ENCODE data around the gene SURF6.
"Not testable (repeated sequence)": the region's sequence is repeated elsewhere in the genome, so short reads cannot be mapped to it uniquely, and the experiment has no call there.

Gene SURF6

GRCh38 chr9:133380734-133381133, 44.7 kb upstream of the SURF6 start:
- no peaks in the 10 kb centered on the region for H3K27me3 ChIP-seq
- peaks cover 15 to 20% of the 10 kb centered on the region in 2 experiments for H3K4me1 ChIP-seq (ENCODE audit: control insufficient read depth in 1 of 2, insufficient read depth in 1 of 2, low read depth in 1 of 2, low read length in 1 of 2)
- no peak overlapping the region for H3K27ac ChIP-seq
- no peak overlapping the region for H3K4me3 ChIP-seq (ENCODE audit: low read depth in 1 of 2, low read length in 1 of 2)
- TF ChIP-seq CTCF (IDR thresholded peaks at IDR 0.05) = no peak
- no peaks in the 10 kb centered on the region for H3K36me3 ChIP-seq
- H3K9me3 ChIP-seq = no peaks in the 10 kb centered on the region

- Histone ChIP-seq H3K36me3 (no peaks in the 10 kb centered on the region), H3K4me1 (ENCODE audit: control insufficient read depth in 1 of 2, insufficient read depth in 1 of 2, low read depth in 1 of 2, low read length in 1 of 2) (peaks cover 25 to 31% of the 10 kb centered on the region in 2 experiments), H3K27me3 (no peaks in the 10 kb centered on the region), H3K4me3 (ENCODE audit: low read depth in 1 of 2, low read length in 1 of 2) (no peak overlapping the region), H3K27ac (no peak overlapping the region), H3K9me3 (no peaks in the 10 kb centered on the region)
- no peak for TF ChIP-seq CTCF (IDR thresholded peaks at IDR 0.05)
Measured at GRCh38 chr9:133379153-133380086, 43.4 kb upstream of the SURF6 start.

- Histone ChIP-seq H3K9me3 (no peaks in the 10 kb centered on the region), H3K27me3 (no peaks in the 10 kb centered on the region), H3K4me3 (ENCODE audit: low read depth in 1 of 2, low read length in 1 of 2) (no peak overlapping the region), H3K36me3 (no peaks in the 10 kb centered on the region), H3K27ac (no peak overlapping the region), H3K4me1 (ENCODE audit: control insufficient read depth in 1 of 2, insufficient read depth in 1 of 2, low read depth in 1 of 2, low read length in 1 of 2) (peaks cover 31 to 37% of the 10 kb centered on the region in 2 experiments)
- TF ChIP-seq CTCF (IDR thresholded peaks at IDR 0.05) = no peak
Measured at GRCh38 chr9:133378408-133378962, 42.5 kb upstream of the SURF6 start.

GRCh38 chr9:133377721-133378216, 41.8 kb upstream of the SURF6 start:
- no peak for TF ChIP-seq CTCF (IDR thresholded peaks at IDR 0.05)

GRCh38 chr9:133377280-133377679, 41.3 kb upstream of the SURF6 start:
- not testable (repeated sequence) for H3K27ac ChIP-seq; H3K4me3 ChIP-seq (ENCODE audit: low read depth in 1 of 2, low read length in 1 of 2); H3K36me3 ChIP-seq; H3K27me3 ChIP-seq; H3K9me3 ChIP-seq
- peaks cover 31 to 37% of the 10 kb centered on the region in 2 experiments for H3K4me1 ChIP-seq (ENCODE audit: control insufficient read depth in 1 of 2, insufficient read depth in 1 of 2, low read depth in 1 of 2, low read length in 1 of 2)

More at GRCh38 chr9:133377721-133378216, 41.8 kb upstream of the SURF6 start:
- Histone ChIP-seq H3K4me3 (ENCODE audit: low read depth in 1 of 2, low read length in 1 of 2) (no peak overlapping the region), H3K4me1 (ENCODE audit: control insufficient read depth in 1 of 2, insufficient read depth in 1 of 2, low read depth in 1 of 2, low read length in 1 of 2) (peaks cover 31 to 37% of the 10 kb centered on the region in 2 experiments), H3K27ac (no peak overlapping the region), H3K27me3 (no peaks in the 10 kb centered on the region), H3K36me3 (peaks cover 6% of the 10 kb centered on the region), H3K9me3 (no peaks in the 10 kb centered on the region)
